NCI-H2029 treated with DMSO at 0.1 percent for 48 hours (cell line): ENCODE data around the gene SPATA45.
A peak's percentile ranks its signal among the peaks of the same experiment; 100 is the strongest.
"Not testable (repeated sequence)": the region's sequence is repeated elsewhere in the genome, so short reads cannot be mapped to it uniquely, and the experiment has no call there.

Experiments
- DNase-seq: peaks from one replicate; lab custom pipeline; 2025; lab: John Stamatoyannopoulos, UW

The SPATA45 gene

GRCh38 chr1:212847549-212847948 is at the start of gene SPATA45:
Gene SPATA45, minus strand, starts transcription at chr1:212847649. Its CDS starts 11,500 bp downstream, at chr1:212836149.
- DNase-seq: no peak

GRCh38 chr1:212892108-212892507 is 44.7 kb upstream of the SPATA45 start:
- DNase-seq: no peak

- DNase-seq: no peak
Measured at GRCh38 chr1:212884592-212884991, 37.1 kb upstream of the SPATA45 start.

- DNase-seq: no peak
Measured at GRCh38 chr1:212879947-212880690, 32.7 kb upstream of the SPATA45 start.

GRCh38 chr1:212878418-212878817 is 31.0 kb upstream of the SPATA45 start:
- no peak for DNase-seq

GRCh38 chr1:212873518-212873917 is 26.1 kb upstream of the SPATA45 start:
- no peak for DNase-seq

GRCh38 chr1:212871976-212872375 is 24.5 kb upstream of the SPATA45 start:
- DNase-seq: no peak

GRCh38 chr1:212867192-212867591 is 19.7 kb upstream of the SPATA45 start:
- DNase-seq: no peak

- DNase-seq: no peak
Measured at GRCh38 chr1:212864201-212864600, 16.8 kb upstream of the SPATA45 start.

- DNase-seq: not testable (repeated sequence)
Measured at GRCh38 chr1:212863345-212863744, 15.9 kb upstream of the SPATA45 start.

- no peak for DNase-seq
Measured at GRCh38 chr1:212862111-212862690, 14.8 kb upstream of the SPATA45 start.

GRCh38 chr1:212860713-212861581 is 13.5 kb upstream of the SPATA45 start:
- no peak for DNase-seq

- no peak for DNase-seq
Measured at GRCh38 chr1:212858461-212859265, 11.2 kb upstream of the SPATA45 start.

GRCh38 chr1:212857992-212858460 is 10.6 kb upstream of the SPATA45 start, which contains the start of gene FLVCR1:
Gene FLVCR1, plus strand, starts transcription at chr1:212858275. Its CDS starts 178 bp downstream, at chr1:212858453.
- DNase-seq: peak; percentile 46

- DNase-seq: no peak
Measured at GRCh38 chr1:212856755-212857154, 9.3 kb upstream of the SPATA45 start.

- DNase-seq: no peak
Measured at GRCh38 chr1:212853658-212854057, 6.2 kb upstream of the SPATA45 start.

GRCh38 chr1:212852105-212852688 is 4.7 kb upstream of the SPATA45 start:
- DNase-seq: no peak

- not testable (repeated sequence) for DNase-seq
Measured at GRCh38 chr1:212844521-212844920, 2.9 kb downstream of the SPATA45 start.

- no peak for DNase-seq
Measured at GRCh38 chr1:212838145-212838544, 9.3 kb downstream of the SPATA45 start.

- not testable (repeated sequence) for DNase-seq
Measured at GRCh38 chr1:212833211-212834207, 13.9 kb downstream of the SPATA45 start.
